Measurements from ENCODE around the gene AIRE.

Gene AIRE

GRCh38 chr21:44313451-44313850 lies 27.8 kb downstream of the AIRE start:
- no peaks in the 10 kb centered on the region for H3K4me1 ChIP-seq (ENCODE audit: control insufficient read depth in 1 of 2, insufficient read depth in 1 of 2, low read depth in 1 of 2, low read length in 1 of 2)
- no peaks in the 10 kb centered on the region for H3K9me3 ChIP-seq
- H3K27ac ChIP-seq: no peak overlapping the region
- peaks cover 93% of the 10 kb centered on the region for H3K36me3 ChIP-seq
- no peak for TF ChIP-seq CTCF (IDR thresholded peaks at IDR 0.05)
- no peaks in the 10 kb centered on the region for H3K27me3 ChIP-seq
- H3K4me3 ChIP-seq (ENCODE audit: low read depth in 1 of 2, low read length in 1 of 2): no peak overlapping the region

GRCh38 chr21:44314128-44314527 lies 28.5 kb downstream of the AIRE start:
- peaks cover 94% of the 10 kb centered on the region for H3K36me3 ChIP-seq
- no peak for TF ChIP-seq CTCF (IDR thresholded peaks at IDR 0.05)

GRCh38 chr21:44314561-44314960 lies 28.9 kb downstream of the AIRE start:
- Histone ChIP-seq H3K27me3 (no peaks in the 10 kb centered on the region), H3K27ac (no peak overlapping the region), H3K9me3 (no peaks in the 10 kb centered on the region), H3K4me1 (ENCODE audit: control insufficient read depth in 1 of 2, insufficient read depth in 1 of 2, low read depth in 1 of 2, low read length in 1 of 2) (no peaks in the 10 kb centered on the region), H3K4me3 (ENCODE audit: low read depth in 1 of 2, low read length in 1 of 2) (no peak overlapping the region), H3K36me3 (peaks cover 98% of the 10 kb centered on the region)
- no peak for TF ChIP-seq CTCF (IDR thresholded peaks at IDR 0.05)

More at GRCh38 chr21:44314128-44314527, 28.5 kb downstream of the AIRE start:
- Histone ChIP-seq H3K4me3 (ENCODE audit: low read depth in 1 of 2, low read length in 1 of 2) (no peak overlapping the region), H3K27ac (no peak overlapping the region), H3K9me3 (no peaks in the 10 kb centered on the region), H3K4me1 (ENCODE audit: control insufficient read depth in 1 of 2, insufficient read depth in 1 of 2, low read depth in 1 of 2, low read length in 1 of 2) (no peaks in the 10 kb centered on the region), H3K27me3 (no peaks in the 10 kb centered on the region)

- Histone ChIP-seq H3K4me3 (ENCODE audit: low read depth in 1 of 2, low read length in 1 of 2) (no peak overlapping the region), H3K36me3 (peaks cover 99% of the 10 kb centered on the region), H3K9me3 (no peaks in the 10 kb centered on the region), H3K27me3 (no peaks in the 10 kb centered on the region), H3K27ac (no peak overlapping the region), H3K4me1 (ENCODE audit: control insufficient read depth in 1 of 2, insufficient read depth in 1 of 2, low read depth in 1 of 2, low read length in 1 of 2) (no peaks in the 10 kb centered on the region)
- no peak for TF ChIP-seq CTCF (IDR thresholded peaks at IDR 0.05)
These were observed 30.1 kb downstream of the AIRE start for GRCh38 chr21:44315691-44316203.

GRCh38 chr21:44316277-44316900 lies 30.7 kb downstream of the AIRE start:
- peaks cover 98% of the 10 kb centered on the region for H3K36me3 ChIP-seq
- H3K4me3 ChIP-seq (ENCODE audit: low read depth in 1 of 2, low read length in 1 of 2): no peak overlapping the region
- H3K9me3 ChIP-seq: no peaks in the 10 kb centered on the region
- H3K27ac ChIP-seq: no peak overlapping the region
- no peak for TF ChIP-seq CTCF (IDR thresholded peaks at IDR 0.05)
- no peaks in the 10 kb centered on the region for H3K4me1 ChIP-seq (ENCODE audit: control insufficient read depth in 1 of 2, insufficient read depth in 1 of 2, low read depth in 1 of 2, low read length in 1 of 2)
- H3K27me3 ChIP-seq: no peaks in the 10 kb centered on the region
